Endothelial cell of umbilical vein (primary cell): ENCODE data around the gene DIDO1. TPM values are rescaled to one million over a fixed set of nuclear protein-coding genes. Genes with fewer than 3 reads are reported as not detected.

ENCODE experiments used
- BruUV-seq: library from RNA; stranded (reverse); fragments of 400-500 nt; replicated peaks from 2 replicates; lab custom pipeline; 2021; lab: Mats Ljungman, UMichigan
- CTCF ChIA-PET: fragments of 300-600, 350-600 bp; sonication (Branson Sonifier 250); formaldehyde crosslinking; loops from one replicate; lab custom pipeline; 2021; ENCODE audit warnings: antibody characterized with exemption, inconsistent platforms; lab: Charles Lee
- POLR2A ChIA-PET: fragments of 300-600, 350-600 bp; sonication (Branson Sonifier 250); formaldehyde crosslinking; loops from one replicate; lab custom pipeline; 2021; ENCODE audit warnings: antibody characterized with exemption, inconsistent platforms; lab: Charles Lee
- DNase-seq: peaks from one replicate; pipeline ENCODE4 v3.0.0-alpha.2; 2011; ENCODE audit warnings: low read depth, low spot score
- FAIRE-seq: peaks from 2 replicates; lab custom pipeline; 2011; peaks lifted over from hg19 to GRCh38; lab: Jason Lieb, UNC
- H2AFZ ChIP-seq: 2 replicates; pipeline ENCODE4 v1.6.0; 2012; ENCODE audit warnings: low read depth, low read length, control low read depth, inconsistent platforms
- H3K27ac ChIP-seq: 2 replicates; pipeline ENCODE4 v1.5.1; 2011; ENCODE audit warnings: low read depth, mild to moderate bottlenecking, control low read depth, low read length, moderate library complexity; ENCODE audit not compliant: insufficient read depth
- H3K27me3 ChIP-seq, 2 experiments: 2 replicates each; pipeline versions ENCODE4 v1.6.0 to v1.6.1; 2011; ENCODE audit warnings: low read length in 2 of 2, mixed read lengths in 1 of 2; ENCODE audit not compliant: control insufficient read depth in 2 of 2, insufficient read depth in 2 of 2
- H3K36me3 ChIP-seq, 2 experiments: 2 replicates in 1 of 2; 3 replicates in 1 of 2; pipeline ENCODE4 v1.5.1; 2011; ENCODE audit warnings: low read length in 2 of 2, mild to moderate bottlenecking in 1 of 2, moderate library complexity in 1 of 2; ENCODE audit not compliant: control insufficient read depth in 2 of 2, insufficient read depth in 2 of 2; ENCODE audit errors: extremely low read depth in 1 of 2
- H3K4me1 ChIP-seq: 3 replicates; pipeline ENCODE4 v1.5.1; 2011; ENCODE audit warnings: mild to moderate bottlenecking, low read length; ENCODE audit not compliant: control insufficient read depth, insufficient read depth; ENCODE audit errors: extremely low read depth
- H3K4me2 ChIP-seq: 2 replicates; pipeline ENCODE4 v1.6.1; 2011; ENCODE audit warnings: low read length, control low read depth, mixed read lengths; ENCODE audit not compliant: insufficient read depth
- H3K4me3 ChIP-seq, 3 experiments: fragments of 200-600 bp in 1 of 3; sonication (generic), shearing (Covaris generic) in 1 of 3; replicated peaks in 1 of 3; 2 replicates each; pipeline ENCODE4 v1.5.1; 2011 to 2016; ENCODE audit warnings: control low read depth in 3 of 3, low read length in 3 of 3, mild to moderate bottlenecking in 2 of 3, inconsistent platforms in 1 of 3, low read depth in 1 of 3, moderate library complexity in 1 of 3; ENCODE audit not compliant: insufficient read depth in 1 of 3
- H3K79me2 ChIP-seq: 2 replicates; pipeline ENCODE4 v1.6.0; 2012; ENCODE audit warnings: low read length, inconsistent platforms; ENCODE audit not compliant: control insufficient read depth, insufficient read depth
- H3K9ac ChIP-seq: replicated peaks from 2 replicates; pipeline ENCODE3; 2011; ENCODE audit warnings: low read length, control low read depth; ENCODE audit not compliant: insufficient read depth; ENCODE audit errors: extremely low read depth
- H3K9me1 ChIP-seq: replicated peaks from 3 replicates; pipeline ENCODE4 v1.6.0; 2011; ENCODE audit warnings: mild to moderate bottlenecking, low read length; ENCODE audit not compliant: control insufficient read depth, insufficient read depth; ENCODE audit errors: extremely low read depth
- H3K9me3 ChIP-seq: replicated peaks from 2 replicates; pipeline ENCODE4 v1.5.1; 2012; ENCODE audit warnings: low read length, inconsistent platforms; ENCODE audit not compliant: control insufficient read depth, insufficient read depth
- H4K20me1 ChIP-seq: replicated peaks from 2 replicates; pipeline ENCODE3; 2011; ENCODE audit warnings: mild to moderate bottlenecking, low read length; ENCODE audit not compliant: control insufficient read depth, insufficient read depth; ENCODE audit errors: extremely low read depth
- EZH2 ChIP-seq: IDR thresholded peaks from 2 replicates; pipeline ENCODE4 v1.6.1; 2012; ENCODE audit warnings: borderline replicate concordance, low read depth, mild to moderate bottlenecking, moderate library complexity, low read length, inconsistent platforms; ENCODE audit not compliant: severe bottlenecking
- FOS ChIP-seq: IDR thresholded peaks from 2 replicates; pipeline ENCODE4 v1.6.1; 2011; ENCODE audit warnings: mild to moderate bottlenecking, low read length, moderate library complexity, borderline replicate concordance; ENCODE audit not compliant: insufficient read depth
- GATA2 ChIP-seq: IDR thresholded peaks from 2 replicates; pipeline ENCODE4 v1.7.0; 2011; ENCODE audit warnings: low read depth, mild to moderate bottlenecking, moderate library complexity, mixed read lengths, low read length; ENCODE audit not compliant: insufficient read length, insufficient read depth
- JUN ChIP-seq: IDR thresholded peaks from 2 replicates; pipeline ENCODE4 v1.6.1; 2011; ENCODE audit warnings: borderline replicate concordance, low read depth; ENCODE audit not compliant: insufficient read length, insufficient read depth
- MYC ChIP-seq: IDR thresholded peaks from one replicate; pipeline ENCODE4 v1.6.1; 2011; ENCODE audit warnings: mild to moderate bottlenecking, low read depth, low read length
- POLR2AphosphoS5 ChIP-seq: IDR thresholded peaks from 2 replicates; pipeline ENCODE4 v1.6.1; 2012; ENCODE audit warnings: low read depth, mild to moderate bottlenecking, control low read depth, low read length, moderate library complexity; ENCODE audit not compliant: insufficient read depth
- dilution Hi-C: fragments of 300-500 bp; cut with MboI; formaldehyde crosslinking; loops from one replicate; pipeline ENCODE4 v1.15.0; 2019; ENCODE audit warnings: low sequenced_read_pairs; ENCODE audit not compliant: extremely low pct_ligation_motif_present
- intact Hi-C: fragments of 100-400 bp; cut with micrococcal nuclease; formaldehyde crosslinking; loops from one replicate; pipeline ENCODE4 v1.10.0; 2022
- polyA plus RNA-seq, 4 experiments: library from polyadenylated mRNA; depleted of rRNA in 3 of 4; stranded (reverse) in 3 of 4; unstranded in 1 of 4; fragments of >200 nt; gene quantifications; 2 replicates each; pipeline versions ENCODE4 v1.2.1 to v1.2.3, GENCODE V29; 2011 to 2012; ENCODE audit warnings: missing spikeins in 1 of 4
- total RNA-seq: library from RNA; stranded (reverse); gene quantifications from 2 replicates; pipeline ENCODE4 v1.2.3, GENCODE V29; 2021
- TF ChIP-seq, protein P1 (sequence below), 2 donors: IDR thresholded peaks; 1 replicate in 1 of 2; 2 replicates in 1 of 2; pipeline ENCODE4 v1.5.1; 2011; ENCODE audit warnings: low read length in 2 of 2, mild to moderate bottlenecking in 2 of 2, moderate library complexity in 2 of 2, control low read depth in 1 of 2, inconsistent platforms in 1 of 2, low read depth in 1 of 2; ENCODE audit not compliant: insufficient read depth in 1 of 2; ENCODE audit errors: extremely low read depth in 1 of 2
- TF ChIP-seq, protein P2 (sequence below): IDR thresholded peaks from 2 replicates; pipeline ENCODE4 v1.6.1; 2011; ENCODE audit not compliant: insufficient read depth, insufficient read length

DIDO1 gene
- total and polyA plus RNA-seq, 2 donors (not counting 3 experiments of a cell fraction or from before 2014, with no cell fraction given), result 22.1 to 51.2 TPM

DNA sequence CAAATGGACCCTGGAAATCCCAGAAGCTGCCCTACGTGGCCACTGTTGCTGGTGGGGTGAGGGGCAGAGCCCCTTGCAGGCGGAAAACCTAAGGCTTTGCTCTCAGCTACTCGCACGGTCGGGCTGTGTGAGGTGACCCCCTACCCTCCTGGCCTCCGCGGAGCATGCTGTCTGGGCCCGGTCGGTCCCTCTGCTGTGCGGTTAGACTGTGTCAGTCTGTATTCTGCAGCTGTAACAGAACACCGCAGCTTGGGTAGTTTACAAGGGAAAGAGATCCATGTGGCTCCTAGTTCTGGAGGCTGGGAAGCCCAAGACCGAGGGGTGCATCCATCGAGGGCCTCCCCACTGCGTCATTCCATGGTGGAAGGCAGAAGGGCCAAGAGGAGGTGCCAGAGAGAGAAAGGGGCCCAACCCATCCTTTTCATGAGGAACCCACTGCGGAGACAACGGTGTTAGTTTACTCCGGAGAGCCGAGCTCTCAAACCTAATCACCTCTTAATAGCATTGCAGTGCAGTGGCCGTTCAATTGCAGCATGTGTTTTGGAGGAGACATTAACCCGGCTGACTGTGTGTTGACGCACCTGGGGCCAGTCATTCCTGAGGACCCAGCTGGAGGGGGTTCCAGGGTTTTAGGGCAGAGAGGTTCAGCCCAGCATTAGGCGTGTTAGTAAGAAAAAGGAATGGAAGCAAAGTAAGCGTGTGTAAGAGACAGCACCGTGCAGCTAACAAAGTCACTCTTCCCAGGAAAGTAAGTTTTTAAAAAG is 91.2 kb downstream of the DIDO1 start:
- Histone ChIP-seq H3K27me3 (no peaks in the 10 kb centered on the region), H4K20me1 (no peaks in the 10 kb centered on the region), H3K36me3 (no peaks in the 10 kb centered on the region), H2AFZ (no peak overlapping the region), H3K9ac (no peak overlapping the region), H3K79me2 (no peaks in the 10 kb centered on the region), H3K4me3 (no peak overlapping the region), H3K9me1 (no peaks in the 10 kb centered on the region), H3K27ac (no peak overlapping the region), H3K9me3 (no peaks in the 10 kb centered on the region), H3K4me2 (no peak overlapping the region), H3K4me1 (no peaks in the 10 kb centered on the region)
- TF ChIP-seq, protein P1, sequence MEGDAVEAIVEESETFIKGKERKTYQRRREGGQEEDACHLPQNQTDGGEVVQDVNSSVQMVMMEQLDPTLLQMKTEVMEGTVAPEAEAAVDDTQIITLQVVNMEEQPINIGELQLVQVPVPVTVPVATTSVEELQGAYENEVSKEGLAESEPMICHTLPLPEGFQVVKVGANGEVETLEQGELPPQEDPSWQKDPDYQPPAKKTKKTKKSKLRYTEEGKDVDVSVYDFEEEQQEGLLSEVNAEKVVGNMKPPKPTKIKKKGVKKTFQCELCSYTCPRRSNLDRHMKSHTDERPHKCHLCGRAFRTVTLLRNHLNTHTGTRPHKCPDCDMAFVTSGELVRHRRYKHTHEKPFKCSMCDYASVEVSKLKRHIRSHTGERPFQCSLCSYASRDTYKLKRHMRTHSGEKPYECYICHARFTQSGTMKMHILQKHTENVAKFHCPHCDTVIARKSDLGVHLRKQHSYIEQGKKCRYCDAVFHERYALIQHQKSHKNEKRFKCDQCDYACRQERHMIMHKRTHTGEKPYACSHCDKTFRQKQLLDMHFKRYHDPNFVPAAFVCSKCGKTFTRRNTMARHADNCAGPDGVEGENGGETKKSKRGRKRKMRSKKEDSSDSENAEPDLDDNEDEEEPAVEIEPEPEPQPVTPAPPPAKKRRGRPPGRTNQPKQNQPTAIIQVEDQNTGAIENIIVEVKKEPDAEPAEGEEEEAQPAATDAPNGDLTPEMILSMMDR (IDR thresholded peaks at IDR 0.05; ENCODE audit: extremely low read depth in 1 of 2, insufficient read depth in 1 of 2, low read depth in 1 of 2, low read length in 2 of 2), result no peak
- TF ChIP-seq, protein P2, sequence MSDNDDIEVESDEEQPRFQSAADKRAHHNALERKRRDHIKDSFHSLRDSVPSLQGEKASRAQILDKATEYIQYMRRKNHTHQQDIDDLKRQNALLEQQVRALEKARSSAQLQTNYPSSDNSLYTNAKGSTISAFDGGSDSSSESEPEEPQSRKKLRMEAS, result no peak
- DNase-seq, result no peak
- no TSS peak for BruUV-seq
- CTCF ChIA-PET, result interaction anchor here (1.3 kb wide), 1 partner anchor 12 kb away, joined by 3 read pairs; no protein-coding TSS in a partner anchor
- dilution Hi-C loops, result no loop called here
- POLR2A ChIA-PET, result no interaction called here
- intact Hi-C loops, result no loop called here
- no peak for FAIRE-seq

DNA sequence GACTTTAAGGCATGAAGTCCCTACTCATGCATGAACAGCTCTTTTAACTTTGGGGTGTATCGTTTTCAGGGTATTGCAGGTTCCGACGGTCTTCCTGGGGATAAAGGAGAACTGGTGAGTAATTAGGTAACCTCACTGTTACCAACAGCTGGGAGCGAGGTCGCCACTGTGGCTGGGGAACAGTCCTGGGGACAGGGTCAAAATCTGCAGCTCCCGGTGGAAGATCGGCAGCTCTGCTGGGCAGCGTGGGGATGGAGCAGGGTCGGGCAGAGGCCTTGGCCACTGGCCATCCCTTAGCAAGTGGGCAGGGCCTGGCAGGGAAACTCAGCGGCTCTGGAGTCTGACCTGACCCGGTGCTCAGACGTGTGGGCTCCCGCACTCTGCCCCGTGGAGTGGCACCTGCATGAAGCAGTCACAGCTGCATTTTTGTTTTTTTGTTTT is 93.3 kb downstream of the DIDO1 start:
- Histone ChIP-seq H3K9me1 (no peaks in the 10 kb centered on the region), H3K36me3 (no peaks in the 10 kb centered on the region), H3K4me1 (no peaks in the 10 kb centered on the region), H3K27me3 (no peaks in the 10 kb centered on the region), H3K79me2 (no peaks in the 10 kb centered on the region), H2AFZ (no peak overlapping the region), H3K4me2 (no peak overlapping the region), H3K27ac (no peak overlapping the region), H4K20me1 (no peaks in the 10 kb centered on the region), H3K9me3 (no peaks in the 10 kb centered on the region), H3K9ac (no peak overlapping the region), H3K4me3 (no peak overlapping the region)
- BruUV-seq, result no TSS peak
- dilution Hi-C loops (no loop called here), intact Hi-C loops (no loop called here)
- POLR2A ChIA-PET, result no interaction called here
- CTCF ChIA-PET, result interaction anchor here (2.7 kb wide), 1 partner anchor 11 kb away, joined by 8 read pairs; no protein-coding TSS in a partner anchor
- TF ChIP-seq, protein P1 (IDR thresholded peaks at IDR 0.05; ENCODE audit: extremely low read depth in 1 of 2, insufficient read depth in 1 of 2, low read depth in 1 of 2, low read length in 2 of 2), result no peak
- TF ChIP-seq EZH2 (no peak), MYC (no peak), FOS (no peak), GATA2 (no peak), POLR2AphosphoS5 (no peak), JUN (no peak)
- TF ChIP-seq, protein P2, result no peak
- DNase-seq (no peak), FAIRE-seq (no peak)
